NCI-H2029 treated with DMSO at 0.1 percent for 48 hours (cell line): ENCODE data around the gene ITGB5.
A peak's percentile ranks its signal among the peaks of the same experiment; 100 is the strongest.
"Not testable (repeated sequence)": the region's sequence is repeated elsewhere in the genome, so short reads cannot be mapped to it uniquely, and the experiment has no call there.

Source experiments
- DNase-seq: peaks from one replicate; lab custom pipeline; 2025; lab: John Stamatoyannopoulos, UW

The ITGB5 gene

DNA sequence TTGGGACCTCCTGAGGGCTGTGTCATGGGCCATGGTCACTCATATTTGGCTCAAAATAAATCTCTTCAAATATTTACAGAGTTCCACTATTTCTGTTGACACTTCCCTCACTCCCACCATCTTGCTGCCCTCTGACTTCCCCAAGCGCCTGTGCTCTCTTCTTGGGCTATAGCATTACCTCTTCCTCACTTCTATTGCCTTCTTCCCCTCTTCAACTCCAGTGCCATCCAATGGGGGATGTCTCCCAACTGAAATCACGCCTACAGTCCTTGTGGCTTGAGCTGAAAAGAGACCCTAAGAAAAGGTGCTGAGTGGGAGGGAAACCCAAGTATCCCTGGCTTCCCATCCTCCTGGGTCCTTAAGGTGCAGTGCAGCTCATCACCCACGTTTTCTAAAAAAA lies 135.1 kb downstream of the ITGB5 start:
- DNase-seq = no peak

DNA sequence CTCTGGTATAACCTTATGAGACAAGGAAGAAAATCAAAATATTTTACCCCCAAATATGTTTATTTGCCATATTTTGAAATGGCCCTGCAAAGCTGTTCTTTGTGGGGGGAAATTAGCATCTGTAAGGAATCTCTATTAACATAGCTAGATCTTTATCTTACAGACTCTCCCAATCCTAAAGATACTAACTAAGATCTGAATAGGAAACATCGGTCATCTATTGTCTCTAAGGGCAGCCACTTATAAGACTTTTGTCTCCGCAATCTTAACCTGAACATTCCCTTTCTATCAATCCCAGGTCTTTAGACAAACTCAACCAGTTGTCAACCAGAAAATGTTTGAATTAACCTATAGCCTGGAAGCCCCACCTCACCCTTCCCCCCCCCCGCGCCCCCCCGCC lies 135.7 kb downstream of the ITGB5 start:
- no peak for DNase-seq

DNA sequence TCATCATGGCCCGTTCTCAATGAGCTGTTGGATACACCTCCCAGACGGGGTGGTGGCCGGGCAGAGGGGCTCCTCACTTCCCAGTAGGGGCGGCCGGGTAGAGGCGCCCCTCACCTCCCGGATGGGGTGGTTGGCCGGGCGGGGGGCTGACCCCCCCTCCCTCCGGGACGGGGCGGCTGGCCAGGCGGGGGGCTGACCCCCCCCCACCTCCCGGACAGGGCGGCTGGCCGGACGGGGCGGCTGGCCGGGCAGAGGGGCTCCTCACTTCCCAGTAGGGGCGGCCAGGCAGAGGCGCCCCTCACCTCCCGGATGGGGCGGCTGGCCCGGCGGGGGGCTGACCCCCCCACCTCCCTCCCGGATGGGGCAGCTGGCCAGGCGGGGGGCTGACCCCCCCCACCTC lies 137.3 kb downstream of the ITGB5 start:
- DNase-seq = not testable (repeated sequence)

DNA sequence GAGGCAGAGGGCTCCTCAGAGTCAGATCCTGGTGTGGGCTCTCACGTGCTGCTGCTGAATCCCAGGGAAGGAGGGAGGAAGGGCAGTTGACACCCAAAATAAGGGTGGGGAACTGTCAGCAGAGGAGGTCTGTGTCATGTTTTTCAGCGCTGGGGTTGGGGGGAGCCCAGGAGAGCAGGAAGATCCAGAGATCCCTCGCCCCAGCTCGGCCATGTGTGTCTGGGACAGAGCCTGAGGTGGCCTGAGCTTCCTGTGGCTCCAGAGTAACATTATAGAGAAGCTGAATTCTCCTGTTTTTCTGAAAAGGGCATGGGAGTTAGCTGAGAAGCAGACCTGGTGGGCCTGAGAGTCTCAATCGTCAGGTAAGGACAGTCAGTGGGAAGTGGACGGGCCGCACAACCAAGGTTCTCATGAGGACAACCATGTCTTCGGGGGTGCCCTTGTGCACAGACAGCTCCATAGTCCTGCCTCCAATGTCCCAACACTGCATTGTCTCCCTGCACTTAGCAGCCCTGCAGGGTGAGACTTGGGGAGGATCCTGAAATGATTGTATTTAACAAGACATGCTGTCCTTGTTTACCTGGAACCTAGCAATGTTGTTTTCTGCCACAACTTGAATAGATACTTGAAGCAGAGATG lies 138.5 kb downstream of the ITGB5 start:
- no peak for DNase-seq

DNA sequence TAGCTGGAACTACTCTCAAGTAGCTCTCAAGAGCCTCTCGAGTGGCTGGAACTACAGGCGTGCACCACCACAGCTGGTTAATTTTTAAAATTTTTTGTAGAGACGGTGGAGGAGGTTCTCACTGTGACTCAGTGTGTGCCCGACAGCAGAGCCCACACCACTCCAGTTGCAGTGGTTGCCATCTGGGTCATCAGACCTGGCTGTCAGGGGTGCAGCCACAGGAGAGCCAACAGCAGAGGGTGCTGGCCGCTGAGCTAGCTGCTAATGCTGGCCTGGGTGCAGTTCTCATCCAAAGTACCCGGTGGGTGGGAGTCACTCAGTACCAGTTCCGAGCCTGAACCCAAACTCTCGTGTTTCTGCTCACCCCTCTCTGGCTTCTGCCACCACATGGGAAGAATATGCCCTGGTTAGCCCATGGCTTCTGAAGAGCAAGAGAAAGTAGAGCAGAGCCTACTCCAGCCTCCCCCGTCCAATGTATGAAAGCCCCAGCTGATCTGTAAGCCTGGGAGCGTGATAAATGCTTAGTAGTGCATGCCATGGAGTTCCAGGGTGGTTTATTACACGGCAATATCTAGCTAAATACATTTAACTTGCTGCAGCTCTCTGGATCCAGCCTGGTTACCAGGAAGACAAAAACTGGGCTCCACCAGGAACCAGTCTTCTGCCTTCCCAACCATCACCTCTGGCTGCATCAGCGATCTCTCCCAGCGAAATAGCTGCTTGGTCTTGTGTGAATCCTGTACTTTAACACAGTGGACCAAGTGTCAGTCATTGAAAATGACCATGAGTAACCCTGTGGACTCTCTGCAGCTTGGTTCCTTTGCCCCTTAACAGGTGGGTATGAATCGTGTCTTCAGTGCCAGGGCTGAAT lies 139.8 kb downstream of the ITGB5 start:
- DNase-seq = no peak

DNA sequence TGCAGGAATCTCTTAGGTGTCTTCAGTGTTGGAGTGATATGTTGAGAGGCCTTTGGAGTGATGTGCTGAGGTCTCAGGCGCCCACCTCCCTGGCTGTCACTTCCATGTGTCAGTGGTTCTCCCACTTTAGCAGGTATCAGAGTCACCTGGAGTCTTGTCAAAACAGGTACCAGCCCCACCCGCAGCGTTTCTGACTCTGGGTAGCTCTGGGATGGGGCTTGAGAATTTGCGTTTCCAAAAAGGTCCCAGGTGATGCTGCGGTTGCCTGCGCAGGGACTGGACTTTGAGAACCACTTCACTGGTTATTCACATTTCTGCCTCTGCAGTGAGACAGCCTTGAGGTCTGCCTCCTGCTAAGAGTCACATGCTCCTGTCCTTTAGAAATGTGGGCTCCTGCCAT lies 141.4 kb downstream of the ITGB5 start:
- no peak for DNase-seq

DNA sequence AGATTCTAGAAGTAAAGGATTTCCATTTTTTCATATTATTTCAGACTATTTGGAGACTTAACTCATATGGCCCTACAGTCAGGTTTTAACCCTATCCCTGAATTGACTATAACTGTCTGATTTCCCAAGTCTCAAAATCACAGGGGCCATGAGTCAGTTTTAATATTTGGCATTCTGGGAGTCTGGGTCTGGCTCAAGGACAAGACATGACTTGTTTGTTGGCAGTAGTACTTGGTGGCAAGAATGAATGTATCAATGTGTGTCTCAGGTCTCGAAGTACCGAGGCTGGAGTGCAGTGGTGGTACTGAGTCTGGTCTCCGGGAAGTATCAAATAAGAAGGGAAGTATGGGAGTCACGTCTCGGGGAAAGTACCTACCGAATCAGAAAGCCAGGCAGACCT lies 146.1 kb downstream of the ITGB5 start:
- no peak for DNase-seq

DNA sequence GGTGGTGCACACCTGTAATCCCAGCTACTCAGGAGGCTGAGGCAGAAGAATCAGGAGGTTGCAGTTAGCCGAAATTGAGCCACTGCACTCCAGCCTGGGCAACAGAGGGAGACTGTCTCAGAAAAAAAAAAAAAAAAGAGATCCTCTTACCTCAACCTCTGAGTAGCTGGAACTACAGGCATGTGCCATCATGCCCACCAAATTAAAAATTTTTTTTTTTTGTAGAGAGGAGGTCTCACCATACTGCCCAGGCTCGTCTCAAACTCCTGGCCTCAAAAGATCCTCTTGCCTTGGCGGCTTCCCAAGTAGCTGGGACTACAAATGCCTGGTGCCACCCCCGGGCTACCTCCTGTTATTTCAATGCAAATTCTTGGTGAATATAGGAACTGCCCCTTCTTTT lies 155.4 kb downstream of the ITGB5 start:
- no peak for DNase-seq

DNA sequence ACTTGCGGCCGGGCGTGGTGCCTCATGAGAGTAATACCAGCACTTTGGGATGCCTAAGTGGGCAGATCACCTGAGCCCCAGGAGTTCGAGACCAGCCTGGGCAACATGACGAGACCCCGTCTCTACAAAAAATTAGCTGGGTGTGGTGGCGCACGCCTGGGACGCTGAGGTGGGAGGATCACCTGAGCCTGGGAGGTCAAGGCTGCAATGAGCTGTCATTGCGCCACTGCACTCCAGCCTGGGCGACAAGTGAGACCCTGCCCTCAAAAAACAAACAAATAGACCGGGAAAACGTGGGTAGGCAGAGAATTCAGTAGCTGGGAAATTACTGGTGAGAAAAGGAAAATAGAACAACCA lies 156.2 kb downstream of the ITGB5 start:
- DNase-seq = no peak

DNA sequence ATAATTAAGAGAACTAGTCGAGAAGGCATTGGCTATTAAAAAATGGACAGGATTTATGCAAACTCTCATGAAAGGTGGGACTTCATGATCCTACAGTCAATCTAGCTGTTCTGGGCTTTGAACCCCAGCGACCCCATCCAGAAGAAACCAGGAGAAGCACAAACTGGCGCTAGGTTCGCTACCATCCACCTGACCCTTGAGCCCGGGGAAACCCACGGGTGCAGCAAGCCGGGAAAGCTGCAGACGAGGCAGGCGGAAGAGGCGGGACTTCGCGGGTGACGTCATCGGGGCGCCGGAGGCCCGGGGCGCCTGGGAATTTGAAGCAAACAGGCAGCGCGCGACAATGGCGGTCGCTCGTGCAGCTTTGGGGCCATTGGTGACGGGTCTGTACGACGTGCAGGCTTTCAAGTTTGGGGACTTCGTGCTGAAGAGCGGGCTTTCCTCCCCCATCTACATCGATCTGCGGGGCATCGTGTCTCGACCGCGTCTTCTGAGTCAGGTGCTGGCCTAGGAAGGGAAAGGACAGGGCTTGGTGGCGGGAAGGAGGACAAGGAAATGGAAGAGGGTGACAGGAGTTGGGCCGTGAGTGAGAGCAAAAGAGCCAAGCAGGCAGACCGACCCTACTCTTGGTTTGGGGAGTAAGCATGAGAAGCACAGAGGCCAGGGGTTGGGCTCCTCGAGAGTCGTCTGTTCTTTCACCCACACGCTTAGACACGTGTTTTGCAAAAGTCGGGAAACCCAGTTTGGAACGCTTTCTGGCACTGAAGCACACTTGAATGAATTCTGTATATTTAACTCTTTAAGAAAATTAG lies 156.8 kb downstream of the ITGB5 start, which contains the start of gene UMPS:
Gene UMPS, plus strand, starts transcription at position 324 of the 812 bp plus-strand sequence. Its CDS starts 20 bp downstream, at position 344.
- DNase-seq = peak; percentile 56

DNA sequence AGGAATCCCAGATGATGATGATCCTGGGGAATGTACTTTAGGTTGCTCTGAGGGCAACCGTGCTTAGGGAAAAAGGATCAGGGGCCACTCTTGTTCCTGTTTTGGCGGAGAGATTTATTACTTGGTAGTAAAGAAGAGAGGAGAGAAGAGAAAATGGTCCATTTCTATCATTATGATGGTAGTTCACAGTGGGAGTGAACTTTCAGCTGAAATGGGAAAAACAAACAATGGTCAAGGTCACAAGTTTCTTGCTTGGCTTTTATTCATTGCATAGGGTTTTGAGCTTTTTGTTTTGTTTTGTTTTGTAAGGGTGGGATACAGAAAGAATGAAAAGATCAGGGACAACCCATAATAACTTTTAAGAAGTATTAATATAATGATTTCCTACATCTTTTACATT lies 164.6 kb downstream of the ITGB5 start:
- DNase-seq = no peak

DNA sequence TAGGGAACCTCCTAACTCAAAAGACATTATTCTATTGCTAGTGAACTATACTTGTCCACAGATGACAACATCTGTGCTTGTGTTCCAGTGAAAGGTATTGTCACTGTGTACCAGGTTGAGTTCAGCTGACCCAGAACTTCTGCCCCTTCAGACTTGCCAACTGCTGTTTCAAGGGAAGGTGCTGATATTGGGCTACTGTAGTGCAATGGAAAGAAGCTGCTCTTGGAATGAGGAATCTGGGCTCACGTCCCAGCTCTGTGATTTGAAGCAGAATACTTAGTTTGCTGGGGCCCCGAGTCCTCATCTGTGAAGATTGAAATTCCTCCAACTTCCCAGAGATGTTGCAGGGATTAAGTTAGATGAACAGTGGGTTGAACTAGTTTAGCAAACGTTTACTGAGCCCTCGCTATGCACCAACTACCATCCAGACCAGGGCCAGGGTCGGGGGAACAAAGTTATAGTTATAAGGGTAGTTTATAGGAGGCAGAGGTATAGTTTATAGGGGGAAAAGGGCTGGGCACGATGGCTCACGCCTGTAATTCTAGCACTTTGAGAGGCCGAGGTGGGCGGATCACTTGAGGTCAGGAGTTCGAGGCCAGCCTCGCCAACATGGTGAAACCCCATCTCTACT lies 172.8 kb downstream of the ITGB5 start:
- no peak for DNase-seq
